Neural cell (in vitro differentiated cells): ENCODE measurements around the gene ITPRID1. TPM values are rescaled to one million over a fixed set of nuclear protein-coding genes. Genes with fewer than 3 reads are reported as not detected.

Experiments used
- H2AFZ ChIP-seq: fragments of 200-600, 300-800 bp; sonication (generic), shearing (Covaris generic); 2 replicates; pipeline ENCODE4 v1.6.0; 2014; ENCODE audit warnings: low read depth, mild to moderate bottlenecking, antibody characterized with exemption, low read length, moderate library complexity
- H3F3A ChIP-seq: fragments of 200-600 bp; shearing (Covaris generic); 2 replicates; pipeline ENCODE4 v1.6.1; 2016; ENCODE audit warnings: mild to moderate bottlenecking, moderate library complexity, mixed read lengths, antibody characterized with exemption, low read length; ENCODE audit not compliant: insufficient read depth, poor library complexity, severe bottlenecking
- H3K27ac ChIP-seq: fragments of 200-600, 300-800 bp; sonication (generic), shearing (Covaris generic); 2 replicates; pipeline ENCODE4 v1.5.1; 2014; ENCODE audit warnings: mild to moderate bottlenecking, low read length, moderate library complexity
- H3K27me3 ChIP-seq: fragments of 300-800, 200-600 bp; sonication (generic), shearing (Covaris generic); 2 replicates; pipeline ENCODE4 v1.6.0; 2014; ENCODE audit warnings: mild to moderate bottlenecking, low read depth, low read length, moderate library complexity; ENCODE audit not compliant: insufficient read depth
- H3K36me3 ChIP-seq: fragments of 300-800, 200-600 bp; sonication (generic), shearing (Covaris generic); 2 replicates; pipeline ENCODE4 v1.5.1; 2014; ENCODE audit warnings: mild to moderate bottlenecking, antibody characterized with exemption, low read length, moderate library complexity; ENCODE audit not compliant: insufficient read depth
- H3K4me2 ChIP-seq: fragments of 300-800, 200-600 bp; sonication (generic), shearing (Covaris generic); 2 replicates; pipeline ENCODE4 v1.6.0; 2014; ENCODE audit warnings: mild to moderate bottlenecking, low read length
- H3K4me3 ChIP-seq: fragments of 300-800, 200-600 bp; sonication (generic), shearing (Covaris generic); 2 replicates; pipeline ENCODE4 v1.5.1; 2014; ENCODE audit warnings: mild to moderate bottlenecking, low read length, moderate library complexity
- H3K79me2 ChIP-seq: fragments of 200-600 bp; shearing (Covaris generic); replicated peaks from 2 replicates; pipeline ENCODE4 v1.6.0; 2014; ENCODE audit warnings: mild to moderate bottlenecking, low read length, moderate library complexity; ENCODE audit not compliant: insufficient read depth
- H3K9ac ChIP-seq: fragments of 300-800, 200-600 bp; sonication (generic), shearing (Covaris generic); 2 replicates; pipeline ENCODE4 v1.6.1; 2016; ENCODE audit warnings: mild to moderate bottlenecking, low read length, mixed read lengths
- H3K9me2 ChIP-seq: fragments of 200-600 bp; shearing (Covaris generic); 2 replicates; pipeline ENCODE4 v1.6.1; 2016; ENCODE audit warnings: mild to moderate bottlenecking, low read length, mixed read lengths; ENCODE audit not compliant: insufficient read depth
- H3K9me3 ChIP-seq: fragments of 200-600, 300-800 bp; sonication (generic), shearing (Covaris generic); 2 replicates; pipeline ENCODE4 v1.6.1; 2016; ENCODE audit warnings: mild to moderate bottlenecking, mixed run types, low read length, moderate library complexity, mixed read lengths
- H4K20me1 ChIP-seq: fragments of 200-600 bp; shearing (Covaris generic); 2 replicates; pipeline ENCODE4 v1.6.1; 2016; ENCODE audit warnings: mild to moderate bottlenecking, mixed run types; ENCODE audit not compliant: insufficient read depth
- EP300 ChIP-seq: fragments of 450-650 bp; conservative IDR thresholded peaks from 2 replicates; pipeline ENCODE4 v1.6.1; 2014; ENCODE audit warnings: antibody characterized with exemption, mild to moderate bottlenecking, moderate library complexity; ENCODE audit not compliant: poor library complexity, severe bottlenecking
- EZH2 ChIP-seq: fragments of 200-600, 300-800 bp; shearing (Covaris generic), sonication (generic); IDR thresholded peaks from 2 replicates; pipeline ENCODE4 v1.6.1; 2014; ENCODE audit warnings: antibody characterized with exemption, low read length, borderline replicate concordance, mild to moderate bottlenecking; ENCODE audit not compliant: insufficient read depth, poor library complexity, severe bottlenecking
- MXI1 ChIP-seq: fragments of 450-650 bp; conservative IDR thresholded peaks from 2 replicates; pipeline ENCODE4 v1.6.1; 2014; ENCODE audit warnings: antibody characterized with exemption, mild to moderate bottlenecking; ENCODE audit not compliant: poor library complexity, severe bottlenecking
- POLR2AphosphoS5 ChIP-seq: IDR thresholded peaks from 2 replicates; pipeline ENCODE4 v1.6.1; 2012
- RAD21 ChIP-seq: fragments of 450-650 bp; conservative IDR thresholded peaks from 2 replicates; pipeline ENCODE4 v1.6.1; 2014; ENCODE audit warnings: antibody characterized with exemption, mild to moderate bottlenecking, moderate library complexity
- REST ChIP-seq: IDR thresholded peaks from 2 replicates; pipeline ENCODE4 v1.6.1; 2012; ENCODE audit warnings: borderline replicate concordance
- SMC3 ChIP-seq: fragments of 450-650 bp; conservative IDR thresholded peaks from 2 replicates; pipeline ENCODE4 v1.6.1; 2014; ENCODE audit warnings: antibody characterized with exemption, mild to moderate bottlenecking, moderate library complexity; ENCODE audit not compliant: poor library complexity
- TAF1 ChIP-seq: IDR thresholded peaks from 2 replicates; pipeline ENCODE4 v1.6.1; 2012; ENCODE audit warnings: low read depth
- polyA plus RNA-seq: library from polyadenylated mRNA; depleted of rRNA; stranded (reverse); fragments of >200 nt; gene quantifications from 2 replicates; pipeline ENCODE4 v1.2.3, GENCODE V29; 2014
- TF ChIP-seq, protein P1 (sequence below): fragments of 450-650 bp; IDR thresholded peaks from 2 replicates; pipeline ENCODE4 v1.5.1; 2014; ENCODE audit warnings: antibody characterized with exemption, mild to moderate bottlenecking, moderate library complexity; ENCODE audit not compliant: poor library complexity, severe bottlenecking

Gene ITPRID1
- polyA plus RNA-seq, 1 donor from 2014 or later: not detected

DNA sequence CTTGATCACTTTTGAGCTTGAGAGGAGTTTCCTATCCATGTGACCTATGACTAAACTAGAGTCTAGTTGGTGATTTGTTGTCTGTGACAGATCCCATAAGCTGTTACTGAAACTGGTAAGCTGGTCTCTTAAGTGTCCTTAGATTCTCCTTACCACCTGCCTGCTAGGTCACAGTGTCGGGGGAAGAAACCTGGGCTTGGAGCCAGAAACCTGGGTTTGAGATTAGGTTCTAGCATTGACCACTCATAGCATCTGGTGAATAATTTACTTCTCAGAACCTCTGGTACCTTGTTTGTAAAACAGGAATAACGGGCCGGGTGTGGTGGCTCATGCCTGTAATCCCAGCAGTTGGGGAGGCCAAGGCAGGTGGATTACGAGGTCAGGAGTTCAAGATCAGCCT lies 21.8 kb upstream of the ITPRID1 start:
- Histone ChIP-seq H3K4me3 (no peak overlapping the region), H3K9me3 (no peaks in the 10 kb centered on the region), H3K79me2 (no peaks in the 10 kb centered on the region), H3K36me3 (no peaks in the 10 kb centered on the region), H3K9me2 (no peaks in the 10 kb centered on the region), H4K20me1 (no peaks in the 10 kb centered on the region), H3K4me2 (no peak overlapping the region), H3K9ac (no peak overlapping the region), H3K27me3 (no peaks in the 10 kb centered on the region), H3K27ac (no peak overlapping the region), H2AFZ (no peak overlapping the region), H3F3A (no peaks in the 10 kb centered on the region)
- no peak for TF ChIP-seq POLR2AphosphoS5
- no peak for TF ChIP-seq SMC3
- no peak for TF ChIP-seq REST

GRCh38 chr7:31493714-31494181 lies 20.1 kb upstream of the ITPRID1 start:
- Histone ChIP-seq H3K79me2 (no peaks in the 10 kb centered on the region), H3K27me3 (no peaks in the 10 kb centered on the region), H3F3A (no peaks in the 10 kb centered on the region), H3K9me3 (no peaks in the 10 kb centered on the region), H3K9me2 (no peaks in the 10 kb centered on the region), H2AFZ (no peak overlapping the region), H3K9ac (no peak overlapping the region), H3K4me2 (no peak overlapping the region), H3K27ac (no peak overlapping the region), H3K36me3 (no peaks in the 10 kb centered on the region), H4K20me1 (no peaks in the 10 kb centered on the region), H3K4me3 (no peak overlapping the region)
- TF ChIP-seq MXI1: no peak
- TF ChIP-seq EP300: no peak
- no peak for TF ChIP-seq TAF1
- no peak for TF ChIP-seq SMC3
- TF ChIP-seq, protein P1, sequence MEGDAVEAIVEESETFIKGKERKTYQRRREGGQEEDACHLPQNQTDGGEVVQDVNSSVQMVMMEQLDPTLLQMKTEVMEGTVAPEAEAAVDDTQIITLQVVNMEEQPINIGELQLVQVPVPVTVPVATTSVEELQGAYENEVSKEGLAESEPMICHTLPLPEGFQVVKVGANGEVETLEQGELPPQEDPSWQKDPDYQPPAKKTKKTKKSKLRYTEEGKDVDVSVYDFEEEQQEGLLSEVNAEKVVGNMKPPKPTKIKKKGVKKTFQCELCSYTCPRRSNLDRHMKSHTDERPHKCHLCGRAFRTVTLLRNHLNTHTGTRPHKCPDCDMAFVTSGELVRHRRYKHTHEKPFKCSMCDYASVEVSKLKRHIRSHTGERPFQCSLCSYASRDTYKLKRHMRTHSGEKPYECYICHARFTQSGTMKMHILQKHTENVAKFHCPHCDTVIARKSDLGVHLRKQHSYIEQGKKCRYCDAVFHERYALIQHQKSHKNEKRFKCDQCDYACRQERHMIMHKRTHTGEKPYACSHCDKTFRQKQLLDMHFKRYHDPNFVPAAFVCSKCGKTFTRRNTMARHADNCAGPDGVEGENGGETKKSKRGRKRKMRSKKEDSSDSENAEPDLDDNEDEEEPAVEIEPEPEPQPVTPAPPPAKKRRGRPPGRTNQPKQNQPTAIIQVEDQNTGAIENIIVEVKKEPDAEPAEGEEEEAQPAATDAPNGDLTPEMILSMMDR: no peak
- TF ChIP-seq POLR2AphosphoS5: no peak
- no peak for TF ChIP-seq REST
- TF ChIP-seq EZH2: no peak
- no peak for TF ChIP-seq RAD21
